Panc1 (cell line): Measurements from ENCODE around the gene EPHB1.
A peak's percentile ranks its signal among the peaks of the same experiment; 100 is the strongest.

Source experiments
- POLR2AphosphoS5 ChIP-seq: IDR thresholded peaks from 2 replicates; pipeline ENCODE4 v1.6.1; 2012; ENCODE audit warnings: mild to moderate bottlenecking, low read depth, low read length, moderate library complexity
- REST ChIP-seq, 2 experiments: IDR thresholded peaks; 2 replicates each; pipeline ENCODE4 v1.6.1; 2011 to 2012; ENCODE audit warnings: low read depth in 2 of 2, control low read depth in 1 of 2, low read length in 1 of 2, mild to moderate bottlenecking in 1 of 2, moderate library complexity in 1 of 2; ENCODE audit not compliant: insufficient read depth in 1 of 2
- TCF7L2 ChIP-seq: IDR thresholded peaks from 2 replicates; pipeline ENCODE4 v1.6.1; 2011; ENCODE audit warnings: mild to moderate bottlenecking, low read depth, low read length, inconsistent platforms
- TF ChIP-seq, protein P1 (sequence below): fragments of 450-650 bp; IDR thresholded peaks from 2 replicates; pipeline ENCODE4 v1.5.1; 2017; ENCODE audit warnings: mild to moderate bottlenecking

- TF ChIP-seq, protein P1, sequence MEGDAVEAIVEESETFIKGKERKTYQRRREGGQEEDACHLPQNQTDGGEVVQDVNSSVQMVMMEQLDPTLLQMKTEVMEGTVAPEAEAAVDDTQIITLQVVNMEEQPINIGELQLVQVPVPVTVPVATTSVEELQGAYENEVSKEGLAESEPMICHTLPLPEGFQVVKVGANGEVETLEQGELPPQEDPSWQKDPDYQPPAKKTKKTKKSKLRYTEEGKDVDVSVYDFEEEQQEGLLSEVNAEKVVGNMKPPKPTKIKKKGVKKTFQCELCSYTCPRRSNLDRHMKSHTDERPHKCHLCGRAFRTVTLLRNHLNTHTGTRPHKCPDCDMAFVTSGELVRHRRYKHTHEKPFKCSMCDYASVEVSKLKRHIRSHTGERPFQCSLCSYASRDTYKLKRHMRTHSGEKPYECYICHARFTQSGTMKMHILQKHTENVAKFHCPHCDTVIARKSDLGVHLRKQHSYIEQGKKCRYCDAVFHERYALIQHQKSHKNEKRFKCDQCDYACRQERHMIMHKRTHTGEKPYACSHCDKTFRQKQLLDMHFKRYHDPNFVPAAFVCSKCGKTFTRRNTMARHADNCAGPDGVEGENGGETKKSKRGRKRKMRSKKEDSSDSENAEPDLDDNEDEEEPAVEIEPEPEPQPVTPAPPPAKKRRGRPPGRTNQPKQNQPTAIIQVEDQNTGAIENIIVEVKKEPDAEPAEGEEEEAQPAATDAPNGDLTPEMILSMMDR: peak; percentile 99
- TF ChIP-seq POLR2AphosphoS5 (no peak), TCF7L2 (no peak), REST (IDR thresholded peaks at IDR 0.05; ENCODE audit: insufficient read depth in 1 of 2, low read depth in 2 of 2, low read length in 1 of 2) (no peak)
Observed at GRCh38 chr3:134794950-134795745, at the start of gene EPHB1.
